Aorta (tissue), 5 donors: ENCODE data around the gene TEDC2. TPM values are rescaled to one million over a fixed set of nuclear protein-coding genes. Genes with fewer than 3 reads are reported as not detected.
A peak's percentile ranks its signal among the peaks of the same experiment; 100 is the strongest.

Source experiments
- ATAC-seq: fragments of 200-7000 bp; cut with Tn5 transposase; one replicate; pipeline ENCODE4 v1.9.1; 2022; ENCODE audit warnings: moderate library complexity; ENCODE audit not compliant: low FRiP score
- DNase-seq, 2 donors: peaks; one replicate each; pipeline ENCODE4 v3.0.0-alpha.2; 2020
- H3K27ac ChIP-seq, 2 donors: one replicate each; pipeline ENCODE4 v1.5.1; 2013; ENCODE audit warnings: low read length in 2 of 2, mild to moderate bottlenecking in 2 of 2, moderate library complexity in 2 of 2, control low read depth in 1 of 2, inconsistent platforms in 1 of 2, low read depth in 1 of 2
- H3K27me3 ChIP-seq, 2 donors: one replicate each; pipeline ENCODE4 v1.6.1; 2013; ENCODE audit warnings: control low read depth in 1 of 2, low read length in 1 of 2, mild to moderate bottlenecking in 1 of 2, moderate library complexity in 1 of 2; ENCODE audit not compliant: insufficient read depth in 2 of 2, control insufficient read depth in 1 of 2
- H3K36me3 ChIP-seq, 2 donors: one replicate each; pipeline ENCODE4 v1.6.1; 2013; ENCODE audit warnings: control low read depth in 1 of 2, low read length in 1 of 2, mild to moderate bottlenecking in 1 of 2; ENCODE audit not compliant: insufficient read depth in 2 of 2, control insufficient read depth in 1 of 2
- H3K4me1 ChIP-seq, 2 donors: one replicate each; pipeline ENCODE4 v1.6.1; 2013; ENCODE audit warnings: low read length in 2 of 2, control low read depth in 1 of 2, mild to moderate bottlenecking in 1 of 2, moderate library complexity in 1 of 2; ENCODE audit not compliant: insufficient read depth in 2 of 2, control insufficient read depth in 1 of 2
- H3K4me3 ChIP-seq, 2 donors: one replicate each; pipeline ENCODE4 v1.5.1; 2013; ENCODE audit warnings: low read length in 2 of 2, control low read depth in 1 of 2, mild to moderate bottlenecking in 1 of 2
- H3K9me3 ChIP-seq: one replicate; pipeline ENCODE4 v1.6.1; 2013; ENCODE audit warnings: mild to moderate bottlenecking, low read length; ENCODE audit not compliant: control insufficient read depth
- WGBS, 2 donors: extraction: QIAGEN DNeasy Blood & Tissue Kit; methylation state at CpG; one replicate each; pipeline ENCODE4 v1.1.7; 2013; 5-methylcytosine and 5-hydroxymethylcytosine counted together
- intact Hi-C, 2 donors: fragments of 100-400 bp; cut with DNase I; formaldehyde crosslinking; loops; one replicate each; pipeline versions ENCODE4 v1.14.2 to v1.15.0; 2022
- polyA plus RNA-seq, 2 donors: library from polyadenylated mRNA; stranded (reverse); fragments of 200-250 nt; gene quantifications; one replicate each; pipeline ENCODE4 v1.2.3, GENCODE V29; 2013
- total RNA-seq, 2 donors: library from RNA; stranded (reverse); fragmentation: NEBNext Ultra II Directional; extraction: Animal tissue kit (Norgen Biotek cat#: 25700); gene quantifications; one replicate each; pipeline ENCODE4 v1.2.1, GENCODE V29; 2021
- donor health status: healthy with polysubstance abuse.
- donor health status: Bipolar disorder and iron deficiency.
- donor health status: DM: no; HTN: no; CAD: no.
- donor health status: DM: no; HTN: no; CAD: no.
- donor health status: DM: yes; HTN: yes; CAD: no.

TEDC2 gene
- total and polyA plus RNA-seq, 4 donors, result 0.38 to 1.6 (median 0.73) TPM

- intact Hi-C loops, result loop anchor here in 1 of 2 donors (2.0 kb wide), 1 partner anchor 158 kb away; the partner anchor contains the start of gene ABCA3
- H3K27ac ChIP-seq, result no peak overlapping the region
- no peaks in the 10 kb centered on the region for H3K9me3 ChIP-seq
- no peak overlapping the region for H3K4me3 ChIP-seq
- DNase-seq (no peak), ATAC-seq (no peak)
- WGBS, 2 donors, result 45 to 48% methylated on average over 15 of the region's 15 CpGs
- H3K27me3 ChIP-seq, result no peaks in the 10 kb centered on the region
- no peaks in the 10 kb centered on the region for H3K4me1 ChIP-seq
- H3K36me3 ChIP-seq, result no peaks in the 10 kb centered on the region
Observed at GRCh38 chr16:2498531-2499253, 38.8 kb downstream of the TEDC2 start.

DNA sequence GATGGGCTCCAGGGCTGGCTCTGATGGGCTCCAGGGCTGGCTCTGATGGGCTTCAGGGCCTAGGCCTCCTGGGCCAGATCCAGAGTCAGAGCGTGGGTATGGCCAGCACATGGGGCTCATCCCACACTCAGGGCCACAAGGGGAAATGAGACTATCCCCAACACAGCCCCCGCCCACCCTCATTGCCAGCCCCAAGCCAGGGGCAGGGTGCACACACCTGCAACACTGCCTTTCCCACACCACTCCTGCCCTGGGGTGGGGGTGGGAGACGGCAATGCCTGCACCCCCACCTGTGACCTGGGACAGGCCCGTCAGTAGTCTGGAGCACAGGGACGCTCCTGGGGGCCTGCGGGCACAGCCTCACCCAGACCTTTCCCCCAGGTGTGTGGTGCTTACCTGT is 39.5 kb downstream of the TEDC2 start:
- no peak for ATAC-seq
- intact Hi-C loops, result loop anchor here in 1 of 2 donors (2.0 kb wide), 1 partner anchor 159 kb away; the partner anchor contains the start of gene ABCA3
- Histone ChIP-seq H3K36me3 (no peaks in the 10 kb centered on the region), H3K27me3 (no peaks in the 10 kb centered on the region), H3K9me3 (no peaks in the 10 kb centered on the region), H3K4me3 (no peak overlapping the region), H3K4me1 (no peaks in the 10 kb centered on the region), H3K27ac (no peak overlapping the region)
- no peak for DNase-seq
- WGBS, 2 donors, result 89 to 98% methylated on average over 5 to 6 of the region's 6 CpGs

GRCh38 chr16:2499890-2500429 is 40.1 kb downstream of the TEDC2 start:
- Histone ChIP-seq H3K9me3 (no peaks in the 10 kb centered on the region), H3K4me3 (no peak overlapping the region), H3K36me3 (no peaks in the 10 kb centered on the region), H3K27me3 (no peaks in the 10 kb centered on the region), H3K27ac (no peak overlapping the region), H3K4me1 (no peaks in the 10 kb centered on the region)
- DNase-seq (no peak), ATAC-seq (no peak)
- intact Hi-C loops, result loop anchor here (2.0 to 5.0 kb wide), 2 partner anchors 73 to 159 kb away; partner anchors contain the start of genes ABCA3 (in 2 of the 2) and CCNF (in 1 of the 2)
- WGBS, 2 donors, result 87 to 90% methylated on average over 29 of the region's 29 CpGs

DNA sequence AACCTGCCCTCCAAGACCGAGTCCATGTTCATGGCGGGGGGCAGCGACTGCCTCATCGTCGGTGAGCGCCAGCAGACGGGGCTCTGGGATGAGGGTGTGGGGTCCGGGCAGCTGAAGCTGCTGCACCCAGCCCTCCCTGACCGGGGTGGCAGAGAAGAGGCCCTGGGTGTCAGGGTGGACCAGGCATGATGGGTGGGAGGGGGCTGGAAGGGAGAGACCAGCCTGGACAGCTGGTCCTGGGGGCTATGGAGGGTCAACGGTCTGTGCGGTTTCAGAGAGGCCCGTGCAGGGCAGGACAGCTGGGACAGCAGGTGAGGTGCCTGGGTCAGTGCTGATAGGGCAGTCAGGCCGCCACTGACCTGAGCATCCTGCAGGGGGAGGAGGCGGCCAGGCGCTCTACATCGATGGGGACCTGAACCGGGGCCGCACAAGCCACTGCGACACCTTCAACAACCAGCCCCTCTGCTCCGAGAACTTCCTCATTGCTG is 40.6 kb downstream of the TEDC2 start:
- H3K27me3 ChIP-seq, result no peaks in the 10 kb centered on the region
- no peak overlapping the region for H3K27ac ChIP-seq
- no peak overlapping the region for H3K4me3 ChIP-seq
- no peaks in the 10 kb centered on the region for H3K4me1 ChIP-seq
- ATAC-seq (no peak), DNase-seq (no peak)
- intact Hi-C loops, result loop anchor here (2.0 to 5.0 kb wide), 2 partner anchors 73 to 160 kb away; partner anchors contain the start of genes ABCA3 (in 1 of the 2) and CCNF (in 1 of the 2)
- 86 to 87% methylated on average over 20 of the region's 20 CpGs for WGBS, 2 donors
- H3K36me3 ChIP-seq, result no peaks in the 10 kb centered on the region
- no peaks in the 10 kb centered on the region for H3K9me3 ChIP-seq

GRCh38 chr16:2500918-2501750 is 41.2 kb downstream of the TEDC2 start:
- 34 to 37% methylated on average over 20 to 23 of the region's 23 CpGs for WGBS, 2 donors

DNA sequence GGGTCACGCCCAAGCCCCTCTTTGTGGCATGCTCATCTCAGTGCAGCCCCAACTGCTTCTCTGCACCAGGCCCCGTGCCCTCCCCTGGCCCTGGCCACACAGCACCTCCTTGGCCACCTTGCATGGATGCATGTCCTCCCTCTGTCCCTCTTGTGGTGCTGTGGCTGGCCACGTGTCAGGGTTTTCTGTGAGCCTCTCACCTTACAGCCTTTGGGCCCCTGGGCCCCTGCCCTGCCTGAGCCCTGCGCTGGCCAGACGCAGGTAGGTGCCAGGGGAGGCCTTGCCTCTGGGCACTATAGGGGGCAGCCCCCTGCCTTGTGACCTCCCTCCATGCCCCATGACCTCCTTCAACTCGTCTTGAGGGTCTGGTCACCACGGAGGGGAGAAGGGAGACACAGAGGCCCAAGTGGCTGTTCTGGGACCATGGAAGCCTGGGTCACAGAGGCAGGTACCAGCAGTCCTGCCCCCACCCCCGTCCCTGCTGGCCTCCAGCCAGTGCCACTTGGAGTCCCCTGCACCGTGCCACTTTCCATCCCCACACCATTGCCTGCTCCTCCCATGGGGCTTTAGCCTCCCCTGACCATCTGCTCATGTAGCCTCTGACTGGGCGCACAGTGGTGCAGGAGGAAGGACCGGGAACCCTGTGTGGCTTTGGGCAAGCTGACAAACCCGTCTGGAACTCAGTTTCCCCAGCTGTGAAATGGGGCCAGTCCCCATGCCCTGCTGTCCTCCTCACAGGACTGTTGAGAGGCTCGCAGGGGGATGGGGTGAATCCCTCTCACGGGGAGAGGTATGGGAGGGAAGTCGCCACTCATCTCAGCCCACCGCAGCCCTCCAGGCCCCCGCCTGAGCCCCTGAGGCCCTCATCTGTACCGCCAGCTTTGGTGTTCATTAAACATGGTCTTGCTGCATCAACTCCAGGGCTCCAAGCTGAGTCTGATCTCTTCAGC is 42.3 kb downstream of the TEDC2 start:
- DNase-seq (no peak), ATAC-seq (no peak)
- Histone ChIP-seq H3K36me3 (no peaks in the 10 kb centered on the region), H3K4me1 (no peaks in the 10 kb centered on the region), H3K4me3 (no peak overlapping the region), H3K9me3 (no peaks in the 10 kb centered on the region), H3K27me3 (no peaks in the 10 kb centered on the region), H3K27ac (no peak overlapping the region)
- 73% methylated on average over 15 to 18 of the region's 18 CpGs for WGBS, 2 donors
- intact Hi-C loops, result loop anchor here (2.0 to 5.0 kb wide), 2 partner anchors 75 to 161 kb away; partner anchors contain the start of genes ABCA3 (in 1 of the 2) and CCNF (in 1 of the 2)

More at GRCh38 chr16:2500918-2501750, 41.2 kb downstream of the TEDC2 start:
- no peaks in the 10 kb centered on the region for H3K4me1 ChIP-seq
- intact Hi-C loops, result loop anchor here (2.0 to 5.0 kb wide), 2 partner anchors 74 to 160 kb away; partner anchors contain the start of genes ABCA3 (in 1 of the 2) and CCNF (in 1 of the 2)
- H3K4me3 ChIP-seq, result no peak overlapping the region
- ATAC-seq (peak; percentile 92), DNase-seq (peak; percentile 89 to 93)
- H3K9me3 ChIP-seq, result no peaks in the 10 kb centered on the region
- H3K27ac ChIP-seq, result no peak overlapping the region
- H3K27me3 ChIP-seq, result no peaks in the 10 kb centered on the region
- no peaks in the 10 kb centered on the region for H3K36me3 ChIP-seq

DNA sequence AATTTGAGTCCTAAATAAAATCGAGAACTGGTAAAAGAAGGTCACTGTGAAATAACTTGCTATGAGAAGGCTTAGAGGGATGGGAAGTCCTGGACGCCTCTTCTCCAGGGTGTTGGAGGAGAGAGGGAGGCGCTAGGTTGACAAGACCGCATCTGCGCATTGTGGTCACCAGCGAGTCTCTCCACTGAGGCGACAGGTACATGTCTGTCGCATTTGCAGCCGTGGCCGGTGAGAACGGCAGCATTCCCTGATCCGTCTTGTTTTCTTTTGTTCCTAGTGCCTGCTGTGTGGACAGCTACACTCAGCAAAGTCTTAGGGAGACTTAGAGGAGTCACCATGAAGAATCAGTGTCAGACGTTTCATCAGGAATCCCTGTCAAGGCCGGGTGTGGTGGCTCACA is 45.8 kb downstream of the TEDC2 start:
- no peaks in the 10 kb centered on the region for H3K9me3 ChIP-seq
- H3K4me3 ChIP-seq, result no peak overlapping the region
- H3K4me1 ChIP-seq, result no peaks in the 10 kb centered on the region
- no peak for DNase-seq
- intact Hi-C loops, result no loop called here
- WGBS, 2 donors, result 89 to 90% methylated on average over 14 of the region's 14 CpGs
- ATAC-seq, result no peak
- H3K27ac ChIP-seq, result no peak overlapping the region
- no peaks in the 10 kb centered on the region for H3K36me3 ChIP-seq
- H3K27me3 ChIP-seq, result no peaks in the 10 kb centered on the region
